ENCODE measurements around the gene GGT5.

DNA sequence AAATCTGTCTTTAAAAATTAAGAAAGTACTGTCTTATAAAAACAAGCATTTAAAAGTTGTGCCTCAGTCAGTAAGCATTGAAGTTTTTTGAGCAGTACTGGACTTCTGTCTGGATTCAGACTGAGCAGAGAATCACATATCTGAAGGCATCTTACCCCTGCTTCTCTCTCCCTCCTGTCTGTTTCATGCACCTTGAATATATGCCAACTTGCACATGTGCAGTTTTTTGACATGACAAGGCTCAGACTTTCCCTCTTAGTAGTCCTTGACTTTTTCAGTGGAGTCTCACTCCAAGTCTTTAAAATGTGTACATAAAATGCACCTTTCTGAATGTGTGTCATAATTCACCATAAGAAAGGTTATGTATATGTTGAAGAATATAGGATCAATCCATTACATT is 45.6 kb upstream of the GGT5 start:
- TF ChIP-seq, protein P1, sequence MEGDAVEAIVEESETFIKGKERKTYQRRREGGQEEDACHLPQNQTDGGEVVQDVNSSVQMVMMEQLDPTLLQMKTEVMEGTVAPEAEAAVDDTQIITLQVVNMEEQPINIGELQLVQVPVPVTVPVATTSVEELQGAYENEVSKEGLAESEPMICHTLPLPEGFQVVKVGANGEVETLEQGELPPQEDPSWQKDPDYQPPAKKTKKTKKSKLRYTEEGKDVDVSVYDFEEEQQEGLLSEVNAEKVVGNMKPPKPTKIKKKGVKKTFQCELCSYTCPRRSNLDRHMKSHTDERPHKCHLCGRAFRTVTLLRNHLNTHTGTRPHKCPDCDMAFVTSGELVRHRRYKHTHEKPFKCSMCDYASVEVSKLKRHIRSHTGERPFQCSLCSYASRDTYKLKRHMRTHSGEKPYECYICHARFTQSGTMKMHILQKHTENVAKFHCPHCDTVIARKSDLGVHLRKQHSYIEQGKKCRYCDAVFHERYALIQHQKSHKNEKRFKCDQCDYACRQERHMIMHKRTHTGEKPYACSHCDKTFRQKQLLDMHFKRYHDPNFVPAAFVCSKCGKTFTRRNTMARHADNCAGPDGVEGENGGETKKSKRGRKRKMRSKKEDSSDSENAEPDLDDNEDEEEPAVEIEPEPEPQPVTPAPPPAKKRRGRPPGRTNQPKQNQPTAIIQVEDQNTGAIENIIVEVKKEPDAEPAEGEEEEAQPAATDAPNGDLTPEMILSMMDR (conservative IDR thresholded peaks at IDR 0.05 in 1 of 2, IDR thresholded peaks at IDR 0.05 in 1 of 2; ENCODE audit: low read depth in 1 of 2, low read length in 2 of 2), result no peak
- no peak for TF ChIP-seq EZH2 (IDR thresholded peaks at IDR 0.05; ENCODE audit: low read length, missing control alignments)

All from fibroblast of lung (primary cell).